Stimulated activated CD8-positive, alpha-beta memory T cell treated with anti-CD3 and anti-CD28 coated beads, Interleukin-2, amount 100 ng/mL, for 1 hour (primary cell): Measurements from ENCODE around the gene BLZF1.
"Not testable (repeated sequence)": the region's sequence is repeated elsewhere in the genome, so short reads cannot be mapped to it uniquely, and the experiment has no call there.

Experiments used
- DNase-seq, 2 donors: peaks; one replicate each; pipeline ENCODE4 v3.0.0-alpha.2; 2020; ENCODE audit warnings: low read depth in 2 of 2

The BLZF1 gene

DNA sequence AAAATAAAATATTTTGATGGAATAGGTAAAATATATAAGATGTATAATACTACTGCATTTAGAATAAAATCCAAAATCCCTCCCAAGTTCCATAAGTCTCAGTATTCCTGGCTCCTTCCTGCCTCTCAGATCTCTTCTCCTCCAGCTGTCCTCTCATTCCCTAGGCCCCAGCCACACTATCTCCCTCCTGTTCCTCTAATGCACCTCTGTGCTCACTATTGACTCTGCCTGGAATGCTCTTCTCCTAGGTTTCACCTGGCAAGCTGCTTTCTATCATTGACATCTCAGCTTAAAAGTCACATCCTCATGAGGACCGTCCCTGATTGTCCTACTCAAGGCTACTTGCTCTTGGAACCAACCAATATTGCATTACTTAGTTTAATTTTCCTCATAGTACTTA is 7.6 kb upstream of the BLZF1 start:
- no peak for DNase-seq

DNA sequence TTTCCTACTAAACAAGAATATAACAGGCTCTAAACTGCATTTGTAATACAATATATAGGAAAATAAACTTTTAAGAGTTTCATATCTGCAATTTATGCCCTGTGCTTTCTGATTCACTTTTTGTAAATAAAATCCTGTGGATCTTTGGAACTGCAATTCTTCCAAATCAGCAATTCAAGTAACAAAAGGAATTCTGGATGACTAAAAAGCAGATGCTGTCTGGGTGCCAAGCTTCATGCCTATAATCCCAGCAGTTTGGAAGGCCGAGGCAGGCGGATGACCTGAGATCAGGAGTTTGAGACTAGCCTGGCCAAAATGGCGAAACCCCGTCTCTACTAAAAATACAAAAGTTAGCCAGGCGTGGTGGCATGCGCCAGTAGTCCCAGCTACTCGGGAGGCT is 6.7 kb upstream of the BLZF1 start:
- DNase-seq, result no peak

DNA sequence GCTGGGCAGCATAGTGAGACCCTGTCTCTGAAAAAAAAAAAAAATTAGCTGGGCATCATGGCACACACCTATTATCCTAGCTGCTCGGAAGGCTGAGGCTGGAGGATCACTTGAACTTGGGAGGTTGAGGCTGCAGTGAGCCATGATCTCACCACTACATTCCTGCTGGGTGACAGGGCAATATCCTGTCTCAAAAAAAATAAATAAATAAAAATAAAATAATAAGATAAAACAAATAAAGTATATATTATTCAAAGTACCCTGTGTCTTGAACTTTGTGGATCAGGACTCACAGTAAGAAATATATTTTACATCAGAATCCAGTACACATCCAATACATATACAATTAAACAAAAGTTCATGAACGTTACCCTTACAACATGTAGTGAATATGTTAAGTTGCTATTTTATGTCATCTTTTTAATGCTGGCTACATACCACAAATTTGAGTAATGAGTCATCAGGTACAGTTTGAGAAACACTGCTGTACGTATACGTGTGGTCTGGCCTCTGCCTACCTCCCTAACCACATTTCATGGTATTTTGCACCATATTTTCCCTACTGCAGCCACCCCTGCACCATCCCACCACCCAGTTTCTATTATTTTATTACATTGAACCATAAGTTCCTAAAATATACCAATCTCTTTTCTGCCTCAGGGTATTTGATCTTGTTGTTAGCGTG is 4.8 kb upstream of the BLZF1 start:
- DNase-seq, result no peak

DNA sequence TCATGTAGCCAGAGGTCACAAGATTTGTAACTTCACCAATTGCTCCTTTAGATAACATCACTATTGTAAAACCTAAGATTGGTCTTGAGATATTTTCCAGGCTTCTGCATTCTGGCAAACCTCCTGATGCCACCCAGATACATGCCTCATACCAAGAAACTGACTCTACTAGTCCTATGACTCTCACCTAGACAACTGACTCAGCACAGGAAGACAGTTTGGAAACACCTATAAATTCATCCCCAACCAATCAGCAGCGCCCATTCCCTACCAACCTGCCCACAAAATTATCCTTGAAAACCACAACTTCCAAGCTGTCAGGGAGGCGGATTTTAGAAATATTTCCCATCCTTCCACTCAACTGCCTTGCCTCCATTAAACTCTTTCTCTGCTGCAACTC is 3.0 kb upstream of the BLZF1 start:
- no peak for DNase-seq

DNA sequence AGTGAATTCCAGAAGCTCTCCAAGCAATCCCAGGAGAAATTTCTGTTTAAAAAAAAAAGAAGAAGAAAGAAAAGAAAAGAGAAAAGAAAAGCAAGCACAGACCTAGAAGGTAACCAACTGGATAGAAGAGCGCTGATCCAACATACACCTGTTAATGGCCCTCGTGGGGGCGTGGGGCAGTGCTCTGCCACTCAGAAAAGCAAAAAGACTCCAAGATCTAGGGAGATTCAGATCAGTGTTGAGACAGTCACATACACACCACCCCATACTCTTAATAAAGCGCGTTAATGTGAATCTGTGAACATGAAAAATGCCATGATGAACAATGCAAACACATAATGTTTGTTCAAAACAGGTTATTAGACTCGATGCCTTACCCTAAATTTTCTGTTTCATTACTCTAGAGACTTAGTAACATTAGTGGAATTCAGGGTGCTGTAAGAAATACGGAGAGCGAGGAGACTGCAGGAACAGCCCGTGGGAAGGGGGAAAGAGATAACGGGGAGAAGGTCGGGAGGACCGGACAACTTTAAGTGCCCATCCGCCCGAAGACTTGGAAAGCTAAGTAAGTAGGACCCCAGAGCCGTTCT is 804 bp upstream of the BLZF1 start:
- DNase-seq, result no peak

DNA sequence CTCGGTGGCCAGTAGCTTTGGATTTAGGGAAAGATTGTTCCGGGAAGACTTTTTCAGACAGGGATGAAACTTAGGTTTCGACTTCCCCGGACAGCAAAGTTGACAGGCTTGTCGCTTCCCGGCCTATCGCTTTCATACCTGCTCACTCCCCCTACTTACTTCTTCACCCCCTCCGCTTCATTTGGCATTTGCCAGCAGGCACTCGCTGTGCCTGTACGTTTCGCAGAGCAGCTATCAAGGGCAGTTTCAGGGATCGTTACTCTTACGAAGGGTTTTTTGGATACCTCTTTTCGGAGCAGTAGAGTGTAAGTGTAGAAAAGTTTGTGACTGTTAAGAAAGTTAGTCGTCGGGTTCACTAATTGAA is 393 bp downstream of the BLZF1 start:
- DNase-seq, result peak in 1 of 2 donors; percentile 11

DNA sequence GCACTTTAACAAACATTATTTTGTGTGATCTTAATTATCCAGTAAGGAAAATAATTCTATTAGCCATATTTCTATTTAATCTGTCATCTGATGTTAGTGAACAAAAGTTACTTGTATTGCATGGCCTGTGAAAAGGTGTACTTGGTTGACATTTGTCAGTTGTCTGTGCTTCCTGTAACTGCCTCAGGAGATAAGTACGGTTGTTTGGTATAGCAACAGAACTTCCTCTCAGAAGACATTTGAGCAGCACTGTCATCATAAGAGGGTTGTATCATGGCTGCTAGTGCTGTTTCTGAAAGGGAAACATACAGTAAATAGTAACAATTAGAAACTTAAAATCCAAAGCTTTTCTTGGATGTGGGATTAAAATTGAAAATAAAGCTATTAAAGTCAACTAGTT is 3.4 kb downstream of the BLZF1 start:
- no peak for DNase-seq

DNA sequence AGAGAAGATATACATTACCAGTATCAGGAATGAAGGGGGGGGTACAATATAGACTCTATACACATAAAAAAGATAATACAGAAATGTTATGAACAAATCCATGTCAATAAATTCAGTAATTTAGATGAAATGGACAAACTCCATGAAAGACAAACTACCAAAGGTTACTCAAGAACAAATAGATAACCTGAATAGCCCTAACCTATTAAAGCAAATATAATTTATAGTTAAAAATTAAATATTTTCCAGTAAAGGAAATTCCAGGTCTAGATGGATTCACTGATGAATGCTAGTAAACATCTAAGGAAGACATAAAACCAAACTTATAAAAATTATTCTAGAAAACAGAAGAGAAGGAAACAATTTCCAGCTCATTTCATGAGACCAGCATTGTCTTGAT is 13.2 kb downstream of the BLZF1 start:
- no peak for DNase-seq

DNA sequence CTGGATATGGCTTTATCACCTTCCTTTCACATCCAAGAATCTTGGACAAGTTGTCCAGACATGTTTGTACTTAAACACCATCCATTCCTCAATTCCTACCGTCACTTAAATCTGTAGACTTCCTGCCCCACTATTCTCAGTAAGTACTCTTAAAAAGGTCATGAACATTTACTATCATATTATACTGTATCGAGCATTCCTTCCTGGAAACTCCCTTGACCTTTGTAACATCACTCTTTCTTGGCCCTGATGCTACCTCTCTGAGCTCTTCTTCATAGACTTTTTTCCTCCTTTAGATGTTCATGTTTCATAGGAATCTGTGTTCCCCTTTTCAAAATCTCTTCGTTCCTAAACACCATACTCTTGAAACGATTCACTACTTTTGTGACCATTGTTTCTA is 15.5 kb downstream of the BLZF1 start:
- DNase-seq, result no peak

DNA sequence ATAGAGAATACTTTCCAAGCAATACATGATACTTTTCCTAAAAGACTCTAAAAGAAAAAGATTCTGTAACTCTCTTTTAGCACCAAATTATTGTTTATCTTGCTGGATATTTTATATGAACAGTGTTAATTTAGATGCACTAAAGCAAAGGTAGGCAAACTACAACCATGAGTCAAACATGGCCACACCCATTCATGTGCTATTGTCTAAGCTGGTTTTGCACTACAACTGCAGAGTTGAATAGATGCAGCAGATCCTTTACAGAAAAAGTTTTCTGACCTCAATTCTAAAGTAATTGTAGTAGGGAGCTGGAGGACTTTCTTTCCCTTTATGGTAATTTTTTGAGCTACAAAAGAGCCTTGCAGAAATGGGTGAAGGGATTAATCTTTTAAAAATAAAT is 19.4 kb downstream of the BLZF1 start:
- no peak for DNase-seq

GRCh38 chr1:169390303-169390702 is 22.3 kb downstream of the BLZF1 start:
- no peak for DNase-seq

- DNase-seq, result no peak
These were observed 24.4 kb downstream of the BLZF1 start for GRCh38 chr1:169392406-169392805.

- no peak for DNase-seq
These were observed 28.0 kb downstream of the BLZF1 start for GRCh38 chr1:169395955-169396354.

DNA sequence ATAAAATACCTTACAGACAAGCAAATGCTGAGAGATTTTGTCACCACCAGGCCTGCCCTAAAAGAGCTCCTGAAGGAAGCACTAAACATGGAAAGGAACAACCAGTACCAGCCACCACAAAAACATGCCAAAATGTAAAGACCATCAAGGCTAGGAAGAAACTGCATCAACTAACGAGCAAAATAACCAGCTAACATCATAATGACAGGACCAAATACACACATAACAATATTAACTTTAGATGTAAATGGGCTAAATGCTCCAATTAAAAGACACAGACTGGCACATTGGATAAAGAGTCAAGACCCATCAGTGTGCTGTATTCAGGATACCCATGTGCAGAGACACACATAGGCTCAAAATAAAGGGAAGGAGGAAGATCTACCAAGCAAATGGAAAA is 34.6 kb downstream of the BLZF1 start:
- not testable (repeated sequence) for DNase-seq

DNA sequence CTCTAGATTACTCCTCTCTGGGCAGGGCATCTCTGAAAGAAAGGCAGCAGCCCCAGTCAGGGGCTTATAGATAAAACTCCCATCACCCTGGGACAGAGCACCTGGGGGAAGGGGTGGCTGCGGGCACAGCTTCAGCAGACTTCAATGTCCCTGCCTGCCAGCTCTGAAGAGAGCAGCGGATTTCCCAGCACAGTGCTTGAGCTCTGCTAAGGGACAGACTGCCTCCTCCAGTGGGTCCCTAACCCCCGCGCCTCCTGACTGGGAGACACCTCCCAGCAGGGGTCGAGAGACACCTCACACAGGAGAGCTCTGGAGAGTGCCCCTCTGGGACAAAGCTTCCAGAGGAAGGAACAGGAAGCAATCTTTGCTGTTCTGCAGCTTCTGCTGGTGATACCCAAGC is 40.3 kb downstream of the BLZF1 start:
- not testable (repeated sequence) for DNase-seq

DNA sequence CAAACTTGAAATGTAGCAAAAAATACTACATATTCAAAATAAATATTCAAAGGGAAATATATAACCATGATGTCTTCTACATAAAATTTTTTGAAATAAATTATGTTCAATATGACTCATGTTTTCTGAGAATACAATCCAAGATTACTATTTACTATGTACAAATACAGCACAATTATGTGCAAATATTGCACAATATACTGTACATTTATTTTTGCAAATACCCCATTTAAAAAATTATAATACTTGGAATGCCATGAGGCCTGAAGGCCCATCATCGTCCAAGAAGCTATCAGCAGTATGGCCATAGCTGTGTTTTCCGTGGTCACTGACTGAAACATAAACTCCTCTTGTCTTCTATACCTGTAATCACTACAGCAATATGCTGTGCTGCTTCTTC is 47.0 kb downstream of the BLZF1 start:
- DNase-seq, result no peak

GRCh38 chr1:169421309-169421708 is 53.3 kb downstream of the BLZF1 start:
- DNase-seq, result no peak

DNA sequence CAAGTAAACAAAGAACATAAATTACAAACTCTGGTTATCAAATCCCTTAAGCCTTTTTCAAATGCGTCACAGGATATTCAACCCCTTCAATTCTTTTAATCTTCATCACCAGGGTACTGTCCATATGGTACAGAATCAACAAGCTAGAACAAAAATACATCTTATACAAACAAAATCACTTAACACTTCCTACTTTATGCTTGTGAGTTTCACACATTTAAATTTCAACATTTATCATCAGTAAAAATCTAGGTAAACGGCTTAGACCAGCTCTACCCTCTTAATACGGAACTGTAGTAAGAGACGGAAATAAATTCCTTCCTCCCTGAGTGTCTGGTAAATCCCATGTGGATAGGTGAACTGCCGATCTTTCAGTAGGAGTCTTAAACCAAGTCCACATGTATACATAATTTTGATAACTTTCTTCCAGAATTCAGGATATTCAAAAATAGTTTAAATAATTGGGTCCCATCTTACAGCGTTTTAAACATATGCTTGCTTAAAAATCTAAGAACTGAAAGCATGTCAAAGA is 58.2 kb downstream of the BLZF1 start:
- DNase-seq, result no peak

DNA sequence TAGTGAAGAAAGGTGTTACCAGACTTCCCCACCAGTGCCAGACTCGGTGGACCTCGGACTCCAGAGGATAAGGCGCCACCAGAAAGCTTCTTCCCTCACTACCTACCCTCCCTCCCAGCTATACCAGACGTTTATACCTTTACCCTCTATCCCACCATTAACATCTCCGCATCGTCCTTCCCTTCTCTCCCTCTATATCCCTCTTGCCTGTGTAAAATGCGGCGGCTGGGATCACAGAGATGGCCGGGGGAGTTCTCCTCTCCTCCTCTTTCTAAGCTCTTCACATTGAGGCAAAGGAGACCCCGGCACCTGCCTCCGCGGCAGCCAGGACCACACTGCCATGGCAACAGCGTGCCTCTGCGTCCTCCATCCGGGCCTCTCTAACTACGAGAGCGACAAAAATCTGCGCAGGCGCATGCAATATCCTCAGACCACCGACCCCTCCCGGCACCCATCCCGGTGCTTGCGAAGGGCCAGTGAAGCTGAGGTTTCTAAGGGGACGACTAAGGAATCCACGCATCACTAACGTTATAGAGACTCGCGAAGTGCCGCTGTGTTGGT is 59.2 kb downstream of the BLZF1 start, which contains the start of gene CCDC181:
Gene CCDC181 (minus strand): TSS at position 394 of the 561 bp plus-strand sequence. CDS start 2,547 bp downstream, outside the sequence.
- peak; percentile 7 to 15 for DNase-seq
